ENCODE data around the gene IL12RB2. TPM values are rescaled to one million over a fixed set of nuclear protein-coding genes. Genes with fewer than 3 reads are reported as not detected.

The IL12RB2 gene
- total and polyA plus RNA-seq, 2 of the 13 experiments (the other 11 are each of a cell fraction or from before 2014, with no cell fraction given): not detected

DNA sequence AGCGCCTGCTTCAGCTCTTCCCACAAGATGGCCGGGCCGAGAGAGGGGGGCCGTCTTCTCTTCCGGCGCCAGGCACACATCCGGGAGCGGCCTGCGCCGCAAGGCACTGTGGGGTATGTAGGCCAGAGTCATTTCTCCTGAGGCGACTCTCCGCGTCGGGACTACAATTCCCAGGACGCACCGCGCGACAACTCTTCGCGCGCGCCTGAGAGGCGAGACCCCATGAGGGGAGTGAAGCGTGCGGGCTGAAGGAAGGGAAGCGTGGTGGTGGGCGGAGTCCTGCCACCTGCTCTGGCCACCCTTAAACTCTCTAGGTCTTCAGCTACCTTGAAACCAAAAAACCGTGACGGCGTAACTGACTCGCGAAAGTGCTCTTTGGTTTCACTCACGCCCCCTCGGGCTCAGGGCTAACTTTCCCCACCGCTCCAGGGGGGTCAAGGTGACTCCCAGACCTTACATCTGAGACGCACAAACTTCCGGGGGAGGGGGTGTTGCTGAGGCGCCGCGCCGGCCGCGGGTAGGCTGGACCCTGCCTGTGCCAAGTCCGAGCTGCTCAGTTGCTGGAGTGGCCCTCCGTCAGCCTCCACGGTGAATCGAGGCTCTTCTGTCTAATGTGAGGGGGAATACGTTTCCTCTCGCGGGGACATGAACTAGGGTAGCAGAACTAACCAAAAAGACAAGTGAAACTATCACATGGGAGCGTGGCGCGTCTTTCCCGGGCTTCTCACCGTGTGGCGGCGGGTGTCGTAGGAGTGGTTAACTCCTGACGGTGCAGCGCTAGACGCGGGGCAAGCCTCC is 122.9 kb downstream of the IL12RB2 start, which contains the start of gene SERBP1 (continued):
- TF ChIP-seq, protein P1, sequence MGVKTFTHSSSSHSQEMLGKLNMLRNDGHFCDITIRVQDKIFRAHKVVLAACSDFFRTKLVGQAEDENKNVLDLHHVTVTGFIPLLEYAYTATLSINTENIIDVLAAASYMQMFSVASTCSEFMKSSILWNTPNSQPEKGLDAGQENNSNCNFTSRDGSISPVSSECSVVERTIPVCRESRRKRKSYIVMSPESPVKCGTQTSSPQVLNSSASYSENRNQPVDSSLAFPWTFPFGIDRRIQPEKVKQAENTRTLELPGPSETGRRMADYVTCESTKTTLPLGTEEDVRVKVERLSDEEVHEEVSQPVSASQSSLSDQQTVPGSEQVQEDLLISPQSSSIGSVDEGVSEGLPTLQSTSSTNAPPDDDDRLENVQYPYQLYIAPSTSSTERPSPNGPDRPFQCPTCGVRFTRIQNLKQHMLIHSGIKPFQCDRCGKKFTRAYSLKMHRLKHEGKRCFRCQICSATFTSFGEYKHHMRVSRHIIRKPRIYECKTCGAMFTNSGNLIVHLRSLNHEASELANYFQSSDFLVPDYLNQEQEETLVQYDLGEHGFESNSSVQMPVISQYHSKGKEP (CRISPR knock-in tag; IDR thresholded peaks at IDR 0.05): no peak
- TF ChIP-seq MIER3 (CRISPR knock-in tag; IDR thresholded peaks at IDR 0.05; ENCODE audit: borderline replicate concordance) (no peak), POLR2A (IDR thresholded peaks at IDR 0.05; ENCODE audit: insufficient read depth in 1 of 2, low read depth in 2 of 2, low read length in 2 of 2) (peak; percentile 79 to 86), ZNF230 (CRISPR knock-in tag; IDR thresholded peaks at IDR 0.05) (no peak; the same call in 1 of the 2 replicates), ZNF343 (CRISPR knock-in tag; IDR thresholded peaks at IDR 0.05) (no peak), ZNF501 (CRISPR knock-in tag; IDR thresholded peaks at IDR 0.05) (peak; percentile 74; the same call in 1 of the 2 replicates), NONO (IDR thresholded peaks at IDR 0.05) (no peak), NONO (CRISPR knock-in tag; conservative IDR thresholded peaks at IDR 0.05) (peak; percentile 80; the same call in 1 of the 2 replicates), RFX5 (IDR thresholded peaks at IDR 0.05; ENCODE audit: low read depth, low read length) (no peak), ZNF746 (CRISPR knock-in tag; IDR thresholded peaks at IDR 0.05) (no peak; the same call in 1 of the 2 replicates), ZFY (CRISPR knock-in tag; IDR thresholded peaks at IDR 0.05) (peak; percentile 78), NR2F2 (IDR thresholded peaks at IDR 0.05; ENCODE audit: borderline replicate concordance, low read depth) (peak; percentile 56; the same call in 1 of the 2 replicates)
- TF ChIP-seq, protein P2, sequence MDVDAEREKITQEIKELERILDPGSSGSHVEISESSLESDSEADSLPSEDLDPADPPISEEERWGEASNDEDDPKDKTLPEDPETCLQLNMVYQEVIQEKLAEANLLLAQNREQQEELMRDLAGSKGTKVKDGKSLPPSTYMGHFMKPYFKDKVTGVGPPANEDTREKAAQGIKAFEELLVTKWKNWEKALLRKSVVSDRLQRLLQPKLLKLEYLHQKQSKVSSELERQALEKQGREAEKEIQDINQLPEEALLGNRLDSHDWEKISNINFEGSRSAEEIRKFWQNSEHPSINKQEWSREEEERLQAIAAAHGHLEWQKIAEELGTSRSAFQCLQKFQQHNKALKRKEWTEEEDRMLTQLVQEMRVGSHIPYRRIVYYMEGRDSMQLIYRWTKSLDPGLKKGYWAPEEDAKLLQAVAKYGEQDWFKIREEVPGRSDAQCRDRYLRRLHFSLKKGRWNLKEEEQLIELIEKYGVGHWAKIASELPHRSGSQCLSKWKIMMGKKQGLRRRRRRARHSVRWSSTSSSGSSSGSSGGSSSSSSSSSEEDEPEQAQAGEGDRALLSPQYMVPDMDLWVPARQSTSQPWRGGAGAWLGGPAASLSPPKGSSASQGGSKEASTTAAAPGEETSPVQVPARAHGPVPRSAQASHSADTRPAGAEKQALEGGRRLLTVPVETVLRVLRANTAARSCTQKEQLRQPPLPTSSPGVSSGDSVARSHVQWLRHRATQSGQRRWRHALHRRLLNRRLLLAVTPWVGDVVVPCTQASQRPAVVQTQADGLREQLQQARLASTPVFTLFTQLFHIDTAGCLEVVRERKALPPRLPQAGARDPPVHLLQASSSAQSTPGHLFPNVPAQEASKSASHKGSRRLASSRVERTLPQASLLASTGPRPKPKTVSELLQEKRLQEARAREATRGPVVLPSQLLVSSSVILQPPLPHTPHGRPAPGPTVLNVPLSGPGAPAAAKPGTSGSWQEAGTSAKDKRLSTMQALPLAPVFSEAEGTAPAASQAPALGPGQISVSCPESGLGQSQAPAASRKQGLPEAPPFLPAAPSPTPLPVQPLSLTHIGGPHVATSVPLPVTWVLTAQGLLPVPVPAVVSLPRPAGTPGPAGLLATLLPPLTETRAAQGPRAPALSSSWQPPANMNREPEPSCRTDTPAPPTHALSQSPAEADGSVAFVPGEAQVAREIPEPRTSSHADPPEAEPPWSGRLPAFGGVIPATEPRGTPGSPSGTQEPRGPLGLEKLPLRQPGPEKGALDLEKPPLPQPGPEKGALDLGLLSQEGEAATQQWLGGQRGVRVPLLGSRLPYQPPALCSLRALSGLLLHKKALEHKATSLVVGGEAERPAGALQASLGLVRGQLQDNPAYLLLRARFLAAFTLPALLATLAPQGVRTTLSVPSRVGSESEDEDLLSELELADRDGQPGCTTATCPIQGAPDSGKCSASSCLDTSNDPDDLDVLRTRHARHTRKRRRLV (CRISPR knock-in tag; IDR thresholded peaks at IDR 0.05): peak; percentile 93
- TF ChIP-seq, protein P3, sequence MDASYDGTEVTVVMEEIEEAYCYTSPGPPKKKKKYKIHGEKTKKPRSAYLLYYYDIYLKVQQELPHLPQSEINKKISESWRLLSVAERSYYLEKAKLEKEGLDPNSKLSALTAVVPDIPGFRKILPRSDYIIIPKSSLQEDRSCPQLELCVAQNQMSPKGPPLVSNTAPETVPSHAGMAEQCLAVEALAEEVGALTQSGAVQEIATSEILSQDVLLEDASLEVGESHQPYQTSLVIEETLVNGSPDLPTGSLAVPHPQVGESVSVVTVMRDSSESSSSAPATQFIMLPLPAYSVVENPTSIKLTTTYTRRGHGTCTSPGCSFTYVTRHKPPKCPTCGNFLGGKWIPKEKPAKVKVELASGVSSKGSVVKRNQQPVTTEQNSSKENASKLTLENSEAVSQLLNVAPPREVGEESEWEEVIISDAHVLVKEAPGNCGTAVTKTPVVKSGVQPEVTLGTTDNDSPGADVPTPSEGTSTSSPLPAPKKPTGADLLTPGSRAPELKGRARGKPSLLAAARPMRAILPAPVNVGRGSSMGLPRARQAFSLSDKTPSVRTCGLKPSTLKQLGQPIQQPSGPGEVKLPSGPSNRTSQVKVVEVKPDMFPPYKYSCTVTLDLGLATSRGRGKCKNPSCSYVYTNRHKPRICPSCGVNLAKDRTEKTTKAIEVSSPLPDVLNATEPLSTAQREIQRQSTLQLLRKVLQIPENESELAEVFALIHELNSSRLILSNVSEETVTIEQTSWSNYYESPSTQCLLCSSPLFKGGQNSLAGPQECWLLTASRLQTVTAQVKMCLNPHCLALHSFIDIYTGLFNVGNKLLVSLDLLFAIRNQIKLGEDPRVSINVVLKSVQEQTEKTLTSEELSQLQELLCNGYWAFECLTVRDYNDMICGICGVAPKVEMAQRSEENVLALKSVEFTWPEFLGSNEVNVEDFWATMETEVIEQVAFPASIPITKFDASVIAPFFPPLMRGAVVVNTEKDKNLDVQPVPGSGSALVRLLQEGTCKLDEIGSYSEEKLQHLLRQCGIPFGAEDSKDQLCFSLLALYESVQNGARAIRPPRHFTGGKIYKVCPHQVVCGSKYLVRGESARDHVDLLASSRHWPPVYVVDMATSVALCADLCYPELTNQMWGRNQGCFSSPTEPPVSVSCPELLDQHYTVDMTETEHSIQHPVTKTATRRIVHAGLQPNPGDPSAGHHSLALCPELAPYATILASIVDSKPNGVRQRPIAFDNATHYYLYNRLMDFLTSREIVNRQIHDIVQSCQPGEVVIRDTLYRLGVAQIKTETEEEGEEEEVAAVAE (CRISPR knock-in tag; IDR thresholded peaks at IDR 0.05; ENCODE audit: borderline replicate concordance): peak; percentile 6; the same call in 1 of the 2 replicates
- TF ChIP-seq, protein P4, sequence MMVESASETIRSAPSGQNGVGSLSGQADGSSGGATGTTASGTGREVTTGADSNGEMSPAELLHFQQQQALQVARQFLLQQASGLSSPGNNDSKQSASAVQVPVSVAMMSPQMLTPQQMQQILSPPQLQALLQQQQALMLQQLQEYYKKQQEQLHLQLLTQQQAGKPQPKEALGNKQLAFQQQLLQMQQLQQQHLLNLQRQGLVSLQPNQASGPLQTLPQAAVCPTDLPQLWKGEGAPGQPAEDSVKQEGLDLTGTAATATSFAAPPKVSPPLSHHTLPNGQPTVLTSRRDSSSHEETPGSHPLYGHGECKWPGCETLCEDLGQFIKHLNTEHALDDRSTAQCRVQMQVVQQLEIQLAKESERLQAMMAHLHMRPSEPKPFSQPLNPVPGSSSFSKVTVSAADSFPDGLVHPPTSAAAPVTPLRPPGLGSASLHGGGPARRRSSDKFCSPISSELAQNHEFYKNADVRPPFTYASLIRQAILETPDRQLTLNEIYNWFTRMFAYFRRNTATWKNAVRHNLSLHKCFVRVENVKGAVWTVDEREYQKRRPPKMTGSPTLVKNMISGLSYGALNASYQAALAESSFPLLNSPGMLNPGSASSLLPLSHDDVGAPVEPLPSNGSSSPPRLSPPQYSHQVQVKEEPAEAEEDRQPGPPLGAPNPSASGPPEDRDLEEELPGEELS (CRISPR knock-in tag; IDR thresholded peaks at IDR 0.05): no peak
